K562 (cell line): ENCODE data around the gene METAP1.

ENCODE experiments used
- NR2F6 ChIP-seq: fragments of 450-650 bp; formaldehyde crosslinking; IDR thresholded peaks from 2 replicates; pipeline ENCODE4 v1.4.0; 2020; ENCODE audit warnings: mild to moderate bottlenecking
- POLR2AphosphoS2 ChIP-seq: IDR thresholded peaks from 2 replicates; pipeline ENCODE4 v1.6.1; 2012; ENCODE audit warnings: low read length, improper control_type of control experiment
- POLR2AphosphoS5 ChIP-seq: IDR thresholded peaks from 2 replicates; pipeline ENCODE4 v1.6.1; 2011; ENCODE audit warnings: mild to moderate bottlenecking, low read depth, low read length, moderate library complexity; ENCODE audit not compliant: control insufficient read depth, insufficient read depth
- TCF7L2 ChIP-seq: fragments of 150-350 bp; IDR thresholded peaks from 2 replicates; pipeline ENCODE4 v1.6.1; 2016; ENCODE audit warnings: low read depth, mild to moderate bottlenecking, low read length, moderate library complexity
- ZNF23 ChIP-seq: fragments of 250-450 bp; sonication (Bioruptor Pico); IDR thresholded peaks from 2 replicates; pipeline ENCODE4 v1.4.0; 2020; ENCODE audit warnings: mild to moderate bottlenecking
- TF ChIP-seq, protein P1 (sequence below), 3 experiments: fragments of 200-800 bp in 1 of 3; fragments of 250-450 bp in 1 of 3; fragments of 450-650 bp in 1 of 3; sonication (Bioruptor Pico) in 1 of 3; sonication (Bioruptor generic) in 1 of 3; formaldehyde crosslinking in 1 of 3; IDR thresholded peaks; 2 replicates each; pipeline versions ENCODE4 v1.6.1 to v1.8.0; 2016 to 2022; ENCODE audit warnings: mild to moderate bottlenecking in 2 of 3, missing genetic modification characterization in 2 of 3, missing compliant biosample characterization in 1 of 3, moderate library complexity in 1 of 3

DNA sequence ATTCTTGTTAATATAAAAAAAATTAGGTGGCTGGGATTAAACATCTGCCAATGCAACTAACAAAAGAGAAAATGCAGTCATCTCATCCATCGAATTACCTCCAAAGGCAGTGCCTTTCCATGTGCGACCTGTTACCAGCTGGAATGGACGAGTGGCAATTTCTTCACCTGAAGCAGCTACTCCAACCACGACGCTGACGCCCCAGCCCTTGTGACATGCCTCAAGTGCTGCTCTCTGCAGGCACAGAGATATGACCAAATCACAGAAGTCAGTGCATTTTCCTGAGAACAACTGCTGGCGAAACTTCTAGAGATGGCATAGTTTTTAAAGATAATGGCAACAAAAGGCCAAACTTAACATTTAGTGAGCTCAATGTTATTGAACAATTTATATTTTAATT lies 79.3 kb downstream of the METAP1 start:
- TF ChIP-seq POLR2AphosphoS5 (no peak), POLR2AphosphoS2 (no peak), NR2F6 (no peak), ZNF23 (CRISPR knock-in tag) (no peak), TCF7L2 (no peak)
- TF ChIP-seq, protein P1, sequence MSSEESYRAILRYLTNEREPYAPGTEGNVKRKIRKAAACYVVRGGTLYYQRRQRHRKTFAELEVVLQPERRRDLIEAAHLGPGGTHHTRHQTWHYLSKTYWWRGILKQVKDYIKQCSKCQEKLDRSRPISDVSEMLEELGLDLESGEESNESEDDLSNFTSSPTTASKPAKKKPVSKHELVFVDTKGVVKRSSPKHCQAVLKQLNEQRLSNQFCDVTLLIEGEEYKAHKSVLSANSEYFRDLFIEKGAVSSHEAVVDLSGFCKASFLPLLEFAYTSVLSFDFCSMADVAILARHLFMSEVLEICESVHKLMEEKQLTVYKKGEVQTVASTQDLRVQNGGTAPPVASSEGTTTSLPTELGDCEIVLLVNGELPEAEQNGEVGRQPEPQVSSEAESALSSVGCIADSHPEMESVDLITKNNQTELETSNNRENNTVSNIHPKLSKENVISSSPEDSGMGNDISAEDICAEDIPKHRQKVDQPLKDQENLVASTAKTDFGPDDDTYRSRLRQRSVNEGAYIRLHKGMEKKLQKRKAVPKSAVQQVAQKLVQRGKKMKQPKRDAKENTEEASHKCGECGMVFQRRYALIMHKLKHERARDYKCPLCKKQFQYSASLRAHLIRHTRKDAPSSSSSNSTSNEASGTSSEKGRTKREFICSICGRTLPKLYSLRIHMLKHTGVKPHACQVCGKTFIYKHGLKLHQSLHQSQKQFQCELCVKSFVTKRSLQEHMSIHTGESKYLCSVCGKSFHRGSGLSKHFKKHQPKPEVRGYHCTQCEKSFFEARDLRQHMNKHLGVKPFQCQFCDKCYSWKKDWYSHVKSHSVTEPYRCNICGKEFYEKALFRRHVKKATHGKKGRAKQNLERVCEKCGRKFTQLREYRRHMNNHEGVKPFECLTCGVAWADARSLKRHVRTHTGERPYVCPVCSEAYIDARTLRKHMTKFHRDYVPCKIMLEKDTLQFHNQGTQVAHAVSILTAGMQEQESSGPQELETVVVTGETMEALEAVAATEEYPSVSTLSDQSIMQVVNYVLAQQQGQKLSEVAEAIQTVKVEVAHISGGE (CRISPR knock-in tag; IDR thresholded peaks at IDR 0.05) = no peak
